ENCODE measurements around the gene HLCS.

DNA sequence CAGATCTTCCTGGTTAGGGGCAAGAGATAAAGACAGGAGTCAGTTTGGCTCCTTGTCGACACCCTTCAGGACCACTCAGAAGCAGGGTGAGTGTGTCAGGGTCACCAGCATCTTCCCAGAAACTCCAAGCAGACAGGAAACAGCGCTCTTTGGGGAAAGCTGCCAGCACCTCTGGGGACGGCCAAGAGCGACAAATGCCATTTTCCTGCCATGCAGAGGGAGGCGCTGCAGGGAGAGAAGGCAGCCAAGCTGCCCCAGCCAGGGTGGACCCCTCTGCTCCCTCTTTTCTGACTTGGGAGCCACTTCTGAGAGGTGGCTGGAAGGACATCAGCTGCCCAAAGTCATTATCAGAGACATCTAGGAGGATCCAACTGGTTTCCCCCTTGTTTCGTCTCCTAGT lies 238.6 kb downstream of the HLCS start:
- no peak for TF ChIP-seq EZH2 (IDR thresholded peaks at IDR 0.05; ENCODE audit: low read length, missing control alignments)
- TF ChIP-seq, protein P1, sequence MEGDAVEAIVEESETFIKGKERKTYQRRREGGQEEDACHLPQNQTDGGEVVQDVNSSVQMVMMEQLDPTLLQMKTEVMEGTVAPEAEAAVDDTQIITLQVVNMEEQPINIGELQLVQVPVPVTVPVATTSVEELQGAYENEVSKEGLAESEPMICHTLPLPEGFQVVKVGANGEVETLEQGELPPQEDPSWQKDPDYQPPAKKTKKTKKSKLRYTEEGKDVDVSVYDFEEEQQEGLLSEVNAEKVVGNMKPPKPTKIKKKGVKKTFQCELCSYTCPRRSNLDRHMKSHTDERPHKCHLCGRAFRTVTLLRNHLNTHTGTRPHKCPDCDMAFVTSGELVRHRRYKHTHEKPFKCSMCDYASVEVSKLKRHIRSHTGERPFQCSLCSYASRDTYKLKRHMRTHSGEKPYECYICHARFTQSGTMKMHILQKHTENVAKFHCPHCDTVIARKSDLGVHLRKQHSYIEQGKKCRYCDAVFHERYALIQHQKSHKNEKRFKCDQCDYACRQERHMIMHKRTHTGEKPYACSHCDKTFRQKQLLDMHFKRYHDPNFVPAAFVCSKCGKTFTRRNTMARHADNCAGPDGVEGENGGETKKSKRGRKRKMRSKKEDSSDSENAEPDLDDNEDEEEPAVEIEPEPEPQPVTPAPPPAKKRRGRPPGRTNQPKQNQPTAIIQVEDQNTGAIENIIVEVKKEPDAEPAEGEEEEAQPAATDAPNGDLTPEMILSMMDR (conservative IDR thresholded peaks at IDR 0.05 in 1 of 2, IDR thresholded peaks at IDR 0.05 in 1 of 2; ENCODE audit: low read depth in 1 of 2, low read length in 2 of 2): no peak
